Stimulated activated CD4-positive, alpha-beta T cell treated with anti-CD3 and anti-CD28 coated beads, Interleukin-4, amount 100 ng/mL, for 4 hours (primary cell): ENCODE measurements around the gene CNGA1.

Experiments
- DNase-seq, 2 experiments: peaks; one replicate each; pipeline ENCODE4 v3.0.0-alpha.2; 2020

Gene CNGA1

GRCh38 chr4:48016141-48017107, at the start of gene CNGA1, which contains the start of gene NIPAL1:
TSS of gene CNGA1 (minus strand) at chr4:48016681. CDS start at chr4:47952689, 63,992 bp downstream.
TSS of gene NIPAL1 (plus strand) at chr4:48016772. CDS start at chr4:48016840, 68 bp downstream.
- peak; percentile 71 to 77 for DNase-seq

- no peak for DNase-seq
These were observed 49.1 kb upstream of the CNGA1 start for GRCh38 chr4:48065587-48066052.

- no peak for DNase-seq
These were observed 47.9 kb upstream of the CNGA1 start for GRCh38 chr4:48064349-48064748.

GRCh38 chr4:48058617-48059530, 42.4 kb upstream of the CNGA1 start:
- DNase-seq: no peak

- DNase-seq: no peak
These were observed 34.6 kb upstream of the CNGA1 start for GRCh38 chr4:48051078-48051477.

- DNase-seq: no peak
These were observed 33.0 kb upstream of the CNGA1 start for GRCh38 chr4:48049483-48049882.

- no peak for DNase-seq
These were observed 31.4 kb upstream of the CNGA1 start for GRCh38 chr4:48047896-48048295.

GRCh38 chr4:48047421-48047844, 31.0 kb upstream of the CNGA1 start:
- DNase-seq: peak; percentile 55 to 73

- no peak for DNase-seq
These were observed 29.6 kb upstream of the CNGA1 start for GRCh38 chr4:48046059-48046458.

GRCh38 chr4:48044298-48044697, 27.8 kb upstream of the CNGA1 start:
- no peak for DNase-seq

- DNase-seq: no peak
These were observed 27.0 kb upstream of the CNGA1 start for GRCh38 chr4:48043504-48043903.

GRCh38 chr4:48042979-48043461, 26.5 kb upstream of the CNGA1 start:
- DNase-seq: no peak

GRCh38 chr4:48041535-48042137, 25.2 kb upstream of the CNGA1 start:
- DNase-seq: peak; percentile 29 to 45

- no peak for DNase-seq
These were observed 23.1 kb upstream of the CNGA1 start for GRCh38 chr4:48039561-48039960.

GRCh38 chr4:48038666-48039065, 22.2 kb upstream of the CNGA1 start:
- DNase-seq: no peak

- DNase-seq: no peak
These were observed 20.6 kb upstream of the CNGA1 start for GRCh38 chr4:48037117-48037462.

GRCh38 chr4:48035952-48036351, 19.5 kb upstream of the CNGA1 start:
- no peak for DNase-seq

GRCh38 chr4:48033825-48034413, 17.4 kb upstream of the CNGA1 start:
- DNase-seq: peak; percentile 56 to 59

GRCh38 chr4:48033412-48033811, 16.9 kb upstream of the CNGA1 start:
- DNase-seq: no peak

- no peak for DNase-seq
These were observed 16.2 kb upstream of the CNGA1 start for GRCh38 chr4:48032721-48033120.

GRCh38 chr4:48031802-48032525, 15.5 kb upstream of the CNGA1 start:
- DNase-seq: no peak

GRCh38 chr4:48030470-48030869, 14.0 kb upstream of the CNGA1 start:
- no peak for DNase-seq
